Keratinocyte (primary cell): ENCODE measurements around the gene TSPAN16. TPM values are rescaled to one million over a fixed set of nuclear protein-coding genes. Genes with fewer than 3 reads are reported as not detected.

Experiments used
- DNase-seq: peaks from one replicate; pipeline ENCODE4 v3.0.0-alpha.2; 2011; ENCODE audit warnings: low read depth, missing footprints, low spot score
- FAIRE-seq: peaks from 2 replicates; lab custom pipeline; 2011; peaks lifted over from hg19 to GRCh38; lab: Jason Lieb, UNC
- H2AFZ ChIP-seq: 2 replicates; pipeline ENCODE4 v1.6.0; 2012; ENCODE audit warnings: low read length, control low read depth, inconsistent platforms; ENCODE audit not compliant: control insufficient read depth
- H3K27ac ChIP-seq: 2 replicates; pipeline ENCODE4 v1.5.1; 2011; ENCODE audit warnings: low read length; ENCODE audit not compliant: control insufficient read depth, insufficient read depth
- H3K27me3 ChIP-seq: 3 replicates; pipeline ENCODE4 v1.6.0; 2011; ENCODE audit warnings: low read length; ENCODE audit not compliant: control insufficient read depth, insufficient read depth; ENCODE audit errors: extremely low read depth
- H3K36me3 ChIP-seq, 2 experiments: 2 replicates in 1 of 2; 3 replicates in 1 of 2; pipeline ENCODE4 v1.5.1; 2011; ENCODE audit warnings: low read length in 2 of 2, mild to moderate bottlenecking in 1 of 2; ENCODE audit not compliant: control insufficient read depth in 2 of 2, insufficient read depth in 2 of 2; ENCODE audit errors: extremely low read depth in 1 of 2
- H3K4me1 ChIP-seq: 3 replicates; pipeline ENCODE4 v1.5.1; 2011; ENCODE audit warnings: low read length; ENCODE audit not compliant: control insufficient read depth, insufficient read depth; ENCODE audit errors: extremely low read depth
- H3K4me2 ChIP-seq: 3 replicates; pipeline ENCODE4 v1.6.0; 2011; ENCODE audit warnings: low read depth, low read length; ENCODE audit not compliant: control insufficient read depth, insufficient read depth; ENCODE audit errors: extremely low read depth
- H3K4me3 ChIP-seq, 3 experiments: fragments of 200-600 bp in 1 of 3; sonication (generic) in 1 of 3; 2 replicates in 2 of 3; 3 replicates in 1 of 3; pipeline ENCODE4 v1.5.1; 2011 to 2016; ENCODE audit warnings: low read length in 3 of 3, mild to moderate bottlenecking in 3 of 3, control low read depth in 2 of 3, inconsistent platforms in 1 of 3, low read depth in 1 of 3, mixed read lengths in 1 of 3, mixed run types in 1 of 3, moderate library complexity in 1 of 3; ENCODE audit not compliant: control insufficient read depth in 2 of 3, insufficient read depth in 2 of 3; ENCODE audit errors: extremely low read depth in 1 of 3
- H3K79me2 ChIP-seq: 2 replicates; pipeline ENCODE4 v1.6.0; 2012; ENCODE audit warnings: low read length; ENCODE audit not compliant: control insufficient read depth, insufficient read depth
- H3K9ac ChIP-seq: 3 replicates; pipeline ENCODE4 v1.6.0; 2011; ENCODE audit warnings: low read length; ENCODE audit not compliant: control insufficient read depth, insufficient read depth; ENCODE audit errors: extremely low read depth
- H3K9me1 ChIP-seq: 3 replicates; pipeline ENCODE4 v1.6.0; 2011; ENCODE audit warnings: low read length; ENCODE audit not compliant: control insufficient read depth, insufficient read depth; ENCODE audit errors: extremely low read depth
- H3K9me3 ChIP-seq: 2 replicates; pipeline ENCODE4 v1.5.1; 2012; ENCODE audit warnings: low read depth, low read length; ENCODE audit not compliant: control insufficient read depth
- H4K20me1 ChIP-seq: 3 replicates; pipeline ENCODE4 v1.6.0; 2011; ENCODE audit warnings: low read length; ENCODE audit not compliant: control insufficient read depth, insufficient read depth; ENCODE audit errors: extremely low read depth
- EZH2 ChIP-seq: IDR thresholded peaks from one replicate; pipeline ENCODE4 v1.6.1; 2012; ENCODE audit warnings: inconsistent platforms, mild to moderate bottlenecking, low read length, moderate library complexity
- dilution Hi-C: fragments of 300-500 bp; cut with MboI; formaldehyde crosslinking; loops from one replicate; pipeline ENCODE4 v1.7.0; 2020; ENCODE audit warnings: low sequenced_read_pairs; ENCODE audit not compliant: extremely low pct_ligation_motif_present
- polyA plus RNA-seq, 5 experiments: library from polyadenylated mRNA; depleted of rRNA in 3 of 5; stranded (reverse) in 3 of 5; stranded (forward) in 1 of 5; unstranded in 1 of 5; fragments of >200 nt; gene quantifications; 1 replicate in 1 of 5; 2 replicates in 3 of 5; 3 replicates in 1 of 5; pipeline versions ENCODE4 v1.2.1 to v1.2.3, GENCODE V29; 2011 to 2012; ENCODE audit warnings: missing spikeins in 2 of 5, low read depth in 1 of 5, low replicate concordance in 1 of 5
- TF ChIP-seq, protein P1 (sequence below), 3 experiments: IDR thresholded peaks in 1 of 3; conservative IDR thresholded peaks in 1 of 3; optimal IDR thresholded peaks in 1 of 3; 2 replicates in 2 of 3; 3 replicates in 1 of 3; pipeline versions ENCODE3 to v1.5.1; 2011; ENCODE audit warnings: low read length in 3 of 3, mild to moderate bottlenecking in 3 of 3, moderate library complexity in 2 of 3, control low read depth in 1 of 3, inconsistent platforms in 1 of 3; ENCODE audit not compliant: insufficient read depth in 2 of 3; ENCODE audit errors: extremely low read depth in 1 of 3

Gene TSPAN16
- polyA plus RNA-seq, 1 donor (not counting 4 experiments of a cell fraction or from before 2014, with no cell fraction given), result not detected

DNA sequence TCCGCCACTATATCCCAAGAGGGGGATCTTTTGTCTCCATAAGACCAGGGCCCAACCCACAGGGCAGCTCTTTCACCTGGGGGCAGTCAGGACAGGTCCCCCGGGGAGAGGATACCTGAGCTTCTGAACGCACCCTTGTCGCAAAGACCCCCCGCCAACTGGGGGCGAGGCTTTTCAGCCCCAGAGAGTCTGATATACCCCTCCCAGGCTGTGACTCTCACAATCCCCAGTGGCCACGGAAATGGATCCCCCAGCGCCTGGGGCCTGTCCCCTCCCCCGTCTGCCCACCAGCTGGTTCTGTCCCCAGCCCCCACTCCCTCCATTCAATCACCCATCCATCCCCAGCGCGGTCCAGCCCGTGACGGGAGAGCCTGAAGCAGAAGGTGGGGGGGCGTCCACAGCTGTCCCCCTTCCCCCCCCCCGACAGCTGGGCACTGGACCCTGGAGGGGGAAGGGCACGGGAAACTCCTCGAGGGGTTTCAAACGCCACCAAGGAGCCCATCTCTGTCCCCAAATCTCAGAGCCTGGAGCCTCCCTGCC lies 34.5 kb upstream of the TSPAN16 start:
- dilution Hi-C loops, result no loop called here
- no peak for TF ChIP-seq EZH2
- TF ChIP-seq, protein P1, sequence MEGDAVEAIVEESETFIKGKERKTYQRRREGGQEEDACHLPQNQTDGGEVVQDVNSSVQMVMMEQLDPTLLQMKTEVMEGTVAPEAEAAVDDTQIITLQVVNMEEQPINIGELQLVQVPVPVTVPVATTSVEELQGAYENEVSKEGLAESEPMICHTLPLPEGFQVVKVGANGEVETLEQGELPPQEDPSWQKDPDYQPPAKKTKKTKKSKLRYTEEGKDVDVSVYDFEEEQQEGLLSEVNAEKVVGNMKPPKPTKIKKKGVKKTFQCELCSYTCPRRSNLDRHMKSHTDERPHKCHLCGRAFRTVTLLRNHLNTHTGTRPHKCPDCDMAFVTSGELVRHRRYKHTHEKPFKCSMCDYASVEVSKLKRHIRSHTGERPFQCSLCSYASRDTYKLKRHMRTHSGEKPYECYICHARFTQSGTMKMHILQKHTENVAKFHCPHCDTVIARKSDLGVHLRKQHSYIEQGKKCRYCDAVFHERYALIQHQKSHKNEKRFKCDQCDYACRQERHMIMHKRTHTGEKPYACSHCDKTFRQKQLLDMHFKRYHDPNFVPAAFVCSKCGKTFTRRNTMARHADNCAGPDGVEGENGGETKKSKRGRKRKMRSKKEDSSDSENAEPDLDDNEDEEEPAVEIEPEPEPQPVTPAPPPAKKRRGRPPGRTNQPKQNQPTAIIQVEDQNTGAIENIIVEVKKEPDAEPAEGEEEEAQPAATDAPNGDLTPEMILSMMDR (optimal IDR thresholded peaks at IDR 0.05 in 1 of 3, IDR thresholded peaks at IDR 0.05 in 1 of 3, conservative IDR thresholded peaks at IDR 0.05 in 1 of 3; ENCODE audit: extremely low read depth in 1 of 3, insufficient read depth in 2 of 3, low read length in 3 of 3), result no peak
- Histone ChIP-seq H3K4me2 (peak overlapping the region; percentile 71), H3K9ac (peak overlapping the region; percentile 71), H3K9me1 (no peaks in the 10 kb centered on the region), H2AFZ (peak overlapping the region; percentile 33), H4K20me1 (no peaks in the 10 kb centered on the region), H3K27me3 (no peaks in the 10 kb centered on the region), H3K79me2 (no peaks in the 10 kb centered on the region), H3K27ac (no peak overlapping the region), H3K4me1 (peaks cover 21% of the 10 kb centered on the region), H3K9me3 (no peaks in the 10 kb centered on the region), H3K4me3 (peak overlapping the region; percentile 70 to 79 (median 74)), H3K36me3 (no peaks in the 10 kb centered on the region)
- FAIRE-seq (no peak), DNase-seq (no peak)

DNA sequence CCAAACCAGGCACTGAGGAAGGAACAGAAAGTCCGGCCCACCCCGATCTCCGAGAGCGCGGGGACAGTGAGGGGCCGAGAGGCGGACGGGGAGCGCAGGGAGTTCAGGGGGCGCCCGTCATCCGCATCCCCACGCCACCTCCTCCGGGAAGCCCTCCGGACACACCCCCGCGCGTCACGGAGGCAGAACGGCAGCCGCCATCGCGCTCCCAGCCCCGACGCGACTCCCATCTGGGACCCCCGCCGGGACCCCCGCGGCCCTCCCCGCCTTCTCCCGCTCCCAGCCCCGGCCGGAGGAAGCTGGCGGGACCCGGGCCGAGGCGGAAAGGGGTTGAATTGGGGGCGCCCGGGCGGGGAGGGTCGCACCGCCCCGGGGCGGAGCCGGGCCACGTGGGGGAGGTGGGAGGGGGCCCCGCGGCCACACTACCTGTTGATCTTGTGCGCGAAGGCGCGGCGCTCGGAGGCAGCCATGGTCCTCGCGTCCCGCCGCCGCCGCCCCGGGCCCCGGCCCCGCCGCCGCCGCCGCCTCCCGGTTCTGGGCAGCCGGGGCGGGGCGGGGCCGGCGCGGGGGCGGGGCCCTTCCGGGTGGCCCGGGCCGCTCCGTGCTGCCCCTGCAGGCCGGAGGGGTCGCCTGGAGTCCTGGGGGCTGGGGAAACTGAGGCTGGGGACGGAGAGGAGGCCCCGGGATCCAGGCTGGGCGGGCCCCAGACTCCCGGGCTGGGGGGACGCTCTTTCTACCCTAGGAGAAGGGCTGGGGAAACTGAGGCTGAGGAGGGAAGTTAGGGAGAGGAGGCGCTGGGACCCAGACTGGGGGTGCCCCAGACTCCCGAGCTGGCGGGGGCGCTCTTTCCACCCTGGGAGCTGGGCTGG lies 33.8 kb upstream of the TSPAN16 start, which contains the start of gene DOCK6:
Gene DOCK6, minus strand, starts transcription at position 554 of the 869 bp plus-strand sequence. Its CDS starts 84 bp downstream, at position 470.
- TF ChIP-seq, protein P1 (optimal IDR thresholded peaks at IDR 0.05 in 1 of 3, IDR thresholded peaks at IDR 0.05 in 1 of 3, conservative IDR thresholded peaks at IDR 0.05 in 1 of 3; ENCODE audit: extremely low read depth in 1 of 3, insufficient read depth in 2 of 3, low read length in 3 of 3), result peak in 2 of 3 experiments; percentile 41 to 61
- TF ChIP-seq EZH2, result no peak
- dilution Hi-C loops, result no loop called here
- DNase-seq (no peak), FAIRE-seq (no peak)
- Histone ChIP-seq H3K79me2 (no peaks in the 10 kb centered on the region), H3K9me1 (no peaks in the 10 kb centered on the region), H3K4me2 (peak within 1 kb of the TSS; percentile 71), H3K36me3 (no peaks in the 10 kb centered on the region), H3K27me3 (no peaks in the 10 kb centered on the region), H3K9me3 (no peaks in the 10 kb centered on the region), H4K20me1 (no peaks in the 10 kb centered on the region), H2AFZ (peak within 1 kb of the TSS; percentile 70), H3K4me3 (peak within 1 kb of the TSS; percentile 70 to 79 (median 75)), H3K27ac (no peak within 1 kb of the TSS), H3K4me1 (peaks cover 21% of the 10 kb centered on the region), H3K9ac (peak within 1 kb of the TSS; percentile 71)
